ENCODE results near the gene SLC25A1.

- TF ChIP-seq POLR2A (IDR thresholded peaks at IDR 0.05; ENCODE audit: low read length) (no peak), GATA1 (IDR thresholded peaks at IDR 0.05; ENCODE audit: low read depth, low read length) (no peak)
Observed at GRCh38 chr22:19212302-19212870, 33.9 kb upstream of the SLC25A1 start.

All from erythroblast (primary cell).